AG04450 (cell line): ENCODE data around the gene TMED1. TPM values are rescaled to one million over a fixed set of nuclear protein-coding genes. Genes with fewer than 3 reads are reported as not detected.

Source experiments
- CTCF ChIA-PET: fragments of 300-600, 350-600 bp; formaldehyde crosslinking; extraction: SDS; loops from one replicate; lab custom pipeline; 2022; ENCODE audit warnings: antibody characterized with exemption, inconsistent platforms; lab: Charles Lee
- POLR2A ChIA-PET: fragments of 350-600 bp; formaldehyde crosslinking; extraction: SDS; loops from one replicate; lab custom pipeline; 2021; ENCODE audit warnings: antibody characterized with exemption, inconsistent platforms; lab: Yijun Ruan, JAX
- DNase-seq: peaks from one replicate; pipeline ENCODE4 v3.0.0-alpha.2; 2011; ENCODE audit warnings: low read depth, low spot score
- H3K27ac ChIP-seq: one replicate; pipeline ENCODE4 v1.5.1; 2012; ENCODE audit warnings: low read depth, low read length, control low read depth
- H3K27me3 ChIP-seq: one replicate; pipeline ENCODE4 v1.6.0; 2012; ENCODE audit warnings: low read length; ENCODE audit not compliant: control insufficient read depth, insufficient read depth
- H3K4me3 ChIP-seq: 2 replicates; pipeline ENCODE4 v1.5.1; 2011; ENCODE audit warnings: mild to moderate bottlenecking, low read depth, low read length, control low read depth
- H3K9me3 ChIP-seq: 2 replicates; pipeline ENCODE4 v1.5.1; 2012; ENCODE audit warnings: low read length; ENCODE audit not compliant: control insufficient read depth, insufficient read depth
- polyA plus RNA-seq: library from polyadenylated mRNA; depleted of rRNA; stranded (reverse); fragments of >200 nt; gene quantifications from 2 replicates; pipeline ENCODE4 v1.2.3, GENCODE V29; 2011
- TF ChIP-seq, protein P1 (sequence below): IDR thresholded peaks from 2 replicates; pipeline ENCODE4 v1.5.1; 2011; ENCODE audit warnings: low read depth, low read length, control low read depth, inconsistent platforms

The TMED1 gene
- polyA plus RNA-seq, 1 experiment = 42.4 TPM

DNA sequence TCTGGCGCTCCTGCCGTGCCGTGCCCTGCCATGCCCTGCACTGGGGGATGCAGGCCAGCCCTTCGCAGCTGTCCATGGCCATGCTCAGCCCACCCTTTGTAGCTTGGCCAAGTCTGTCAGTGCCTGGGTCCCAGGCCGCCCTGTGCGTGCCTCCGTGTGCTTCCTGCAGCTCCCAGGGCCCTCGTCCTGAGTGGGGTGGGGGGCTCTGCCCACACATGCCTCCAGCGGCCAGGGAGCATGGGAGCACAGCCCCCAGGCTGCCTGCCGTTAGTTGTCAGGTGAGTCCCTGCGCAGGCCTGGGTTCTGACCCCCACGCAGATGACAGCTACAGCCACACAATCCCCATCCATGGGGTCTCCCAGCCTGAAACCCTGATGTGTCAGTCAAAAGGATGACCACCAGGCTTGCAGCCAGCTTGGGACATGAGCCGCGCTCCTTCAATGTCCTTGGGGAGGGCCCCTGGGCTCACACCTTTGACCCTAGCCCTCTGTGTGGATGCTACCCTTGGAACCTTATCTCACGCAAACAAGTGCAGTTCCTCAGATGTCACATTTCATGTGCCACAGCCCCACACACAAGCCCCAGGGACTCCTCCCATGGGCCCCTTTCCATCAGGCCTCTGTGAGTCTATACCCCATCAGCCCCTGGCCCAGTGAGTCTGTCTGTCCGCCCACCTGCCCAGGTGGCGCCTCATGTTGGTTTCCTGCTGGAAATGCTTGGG is 24.5 kb downstream of the TMED1 start:
- TF ChIP-seq, protein P1, sequence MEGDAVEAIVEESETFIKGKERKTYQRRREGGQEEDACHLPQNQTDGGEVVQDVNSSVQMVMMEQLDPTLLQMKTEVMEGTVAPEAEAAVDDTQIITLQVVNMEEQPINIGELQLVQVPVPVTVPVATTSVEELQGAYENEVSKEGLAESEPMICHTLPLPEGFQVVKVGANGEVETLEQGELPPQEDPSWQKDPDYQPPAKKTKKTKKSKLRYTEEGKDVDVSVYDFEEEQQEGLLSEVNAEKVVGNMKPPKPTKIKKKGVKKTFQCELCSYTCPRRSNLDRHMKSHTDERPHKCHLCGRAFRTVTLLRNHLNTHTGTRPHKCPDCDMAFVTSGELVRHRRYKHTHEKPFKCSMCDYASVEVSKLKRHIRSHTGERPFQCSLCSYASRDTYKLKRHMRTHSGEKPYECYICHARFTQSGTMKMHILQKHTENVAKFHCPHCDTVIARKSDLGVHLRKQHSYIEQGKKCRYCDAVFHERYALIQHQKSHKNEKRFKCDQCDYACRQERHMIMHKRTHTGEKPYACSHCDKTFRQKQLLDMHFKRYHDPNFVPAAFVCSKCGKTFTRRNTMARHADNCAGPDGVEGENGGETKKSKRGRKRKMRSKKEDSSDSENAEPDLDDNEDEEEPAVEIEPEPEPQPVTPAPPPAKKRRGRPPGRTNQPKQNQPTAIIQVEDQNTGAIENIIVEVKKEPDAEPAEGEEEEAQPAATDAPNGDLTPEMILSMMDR = no peak
- DNase-seq = no peak
- Histone ChIP-seq H3K27ac (peak overlapping the region; percentile 52), H3K4me3 (no peak overlapping the region), H3K27me3 (no peaks in the 10 kb centered on the region), H3K9me3 (peaks cover 23% of the 10 kb centered on the region)
- ChIA-PET POLR2A (interaction anchor here (2.8 kb wide), 1 partner anchor 24 kb away, joined by 10 read pairs; the partner anchor contains the start of gene TMED1), CTCF (no interaction called here)

DNA sequence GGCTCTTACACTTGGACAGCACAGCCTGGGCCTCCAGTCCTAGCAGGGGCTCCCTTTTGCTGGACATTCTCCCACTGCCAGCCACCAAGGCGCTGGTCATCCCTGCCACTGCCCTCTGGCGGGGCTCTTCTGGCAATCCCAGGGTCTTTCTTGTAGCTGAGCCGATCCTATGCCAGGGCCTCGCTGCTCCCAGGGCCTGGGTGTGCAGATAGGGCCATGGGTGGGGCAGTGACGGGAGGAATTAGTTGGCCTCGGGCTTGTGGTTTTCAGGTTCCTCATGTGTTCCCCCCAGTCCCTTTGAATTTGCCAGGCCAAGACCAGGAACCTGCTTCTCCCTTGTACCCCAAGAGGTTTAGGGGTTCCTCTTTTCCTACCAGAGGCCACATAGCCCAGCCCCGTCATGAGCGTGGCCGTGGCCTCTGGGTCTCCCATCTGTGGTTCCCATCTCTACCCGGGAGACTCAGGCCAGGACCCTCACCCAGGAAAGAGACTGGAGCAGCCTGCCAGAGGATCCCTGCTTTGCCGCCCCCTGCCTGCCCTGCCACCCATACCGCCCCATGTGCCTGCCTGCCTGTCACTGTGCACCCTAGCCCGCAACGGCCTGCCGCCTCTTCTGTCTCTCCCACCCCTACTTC is 26.2 kb downstream of the TMED1 start:
- ChIA-PET POLR2A (no interaction called here), CTCF (no interaction called here)
- TF ChIP-seq, protein P1 = no peak
- H3K9me3 ChIP-seq = peaks cover 5% of the 10 kb centered on the region
- H3K27ac ChIP-seq = no peak overlapping the region
- no peaks in the 10 kb centered on the region for H3K27me3 ChIP-seq
- DNase-seq = no peak
- no peak overlapping the region for H3K4me3 ChIP-seq

DNA sequence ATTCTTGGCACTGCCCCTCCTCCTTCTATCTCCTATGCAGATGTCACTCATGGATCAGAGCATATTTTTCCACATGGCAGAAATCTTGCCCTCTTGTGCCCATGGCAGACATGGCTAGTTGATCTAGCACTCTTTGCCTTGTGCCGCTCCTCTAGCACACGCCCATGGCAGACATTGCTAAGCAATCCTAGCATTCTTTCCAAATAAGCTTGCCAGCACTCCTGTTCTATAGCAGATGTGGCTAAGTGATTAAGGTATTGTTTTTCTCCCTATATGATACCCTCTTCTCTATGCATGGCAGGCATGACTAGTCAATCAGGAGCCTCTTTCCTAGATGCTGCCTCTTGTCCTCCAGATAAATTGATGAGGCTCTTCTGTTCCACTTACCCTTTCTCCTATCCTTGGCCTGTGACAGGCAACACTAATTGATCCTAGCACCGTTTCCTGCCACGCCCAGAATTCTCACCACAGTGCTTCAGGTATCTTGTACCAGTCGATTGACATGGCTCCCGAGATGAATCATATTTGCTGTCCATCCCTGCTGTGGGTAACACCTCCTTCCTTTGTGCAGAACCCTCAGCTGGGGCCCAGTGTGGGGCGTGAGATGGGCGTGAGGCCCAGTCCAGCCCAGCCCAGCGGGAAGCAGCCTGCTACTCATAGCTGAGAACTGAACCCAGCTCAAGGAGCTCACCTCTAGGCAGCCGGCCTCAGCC is 26.9 kb downstream of the TMED1 start:
- no peak for DNase-seq
- POLR2A ChIA-PET = no interaction called here
- H3K9me3 ChIP-seq = peaks cover 5% of the 10 kb centered on the region
- no peak overlapping the region for H3K4me3 ChIP-seq
- TF ChIP-seq, protein P1 = no peak
- CTCF ChIA-PET = interaction anchor here (0.6 to 0.7 kb wide), 2 partner anchors 55 to 1973 kb away, joined by 3 to 4 read pairs; no protein-coding TSS in a partner anchor
- H3K27me3 ChIP-seq = no peaks in the 10 kb centered on the region
- no peak overlapping the region for H3K27ac ChIP-seq

DNA sequence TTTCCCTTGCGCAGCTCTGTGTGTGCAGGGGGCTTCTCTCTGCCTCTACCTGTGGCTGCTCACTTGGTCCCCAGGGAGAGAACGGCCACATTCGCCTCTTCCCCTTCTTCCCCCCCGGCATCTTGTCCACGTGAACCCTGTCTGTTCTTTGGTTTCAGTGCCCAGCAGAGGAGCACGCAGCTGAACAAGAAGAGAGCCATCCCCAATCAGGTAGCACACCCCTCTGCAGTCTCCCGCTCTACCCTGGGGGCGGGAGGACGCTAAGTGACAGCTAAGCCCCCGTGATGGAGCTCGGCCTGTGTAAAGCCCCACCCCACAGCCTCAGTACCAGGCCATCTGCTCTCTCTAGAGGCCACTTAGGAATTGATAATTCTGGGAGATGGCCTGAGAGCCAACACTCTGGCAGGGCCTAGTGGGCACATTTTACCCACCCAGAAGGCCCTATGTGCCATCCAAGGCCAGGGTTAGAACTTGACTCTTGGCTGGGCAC is 30.2 kb downstream of the TMED1 start:
- CTCF ChIA-PET = no interaction called here
- DNase-seq = no peak
- Histone ChIP-seq H3K4me3 (no peak overlapping the region), H3K27ac (no peak overlapping the region), H3K27me3 (no peaks in the 10 kb centered on the region), H3K9me3 (peaks cover 5% of the 10 kb centered on the region)
- TF ChIP-seq, protein P1 = no peak
- POLR2A ChIA-PET = no interaction called here
